Loucy (cell line): ENCODE results near the gene SRBD1.

Source experiments
- CTCF ChIP-seq: fragments of 200-600 bp; sonication (generic); conservative IDR thresholded peaks from 2 replicates; pipeline ENCODE4 v1.5.1; 2014; ENCODE audit warnings: mild to moderate bottlenecking, antibody characterized with exemption, low read length
- EZH2phosphoT487 ChIP-seq: fragments of 200-600 bp; IDR thresholded peaks from 2 replicates; pipeline ENCODE4 v1.6.1; 2018; ENCODE audit warnings: antibody characterized with exemption, mild to moderate bottlenecking, moderate library complexity, borderline replicate concordance

GRCh38 chr2:45646289-45646688 is 35.2 kb upstream of the SRBD1 start:
- TF ChIP-seq CTCF (no peak), EZH2phosphoT487 (no peak)
